SK-N-SH (cell line): ENCODE measurements around the gene RILPL2. TPM values are rescaled to one million over a fixed set of nuclear protein-coding genes. Genes with fewer than 3 reads are reported as not detected.

Experiments
- CTCF ChIA-PET: fragments of 300-600, 350-600 bp; formaldehyde crosslinking; extraction: SDS; loops from one replicate; lab custom pipeline; 2021; lab: Yijun Ruan, JAX
- POLR2A ChIA-PET: fragments of 350-600 bp; sonication (Branson Sonifier 250); formaldehyde crosslinking; extraction: SDS; loops from one replicate; lab custom pipeline; 2020; ENCODE audit warnings: antibody characterized with exemption, inconsistent platforms; lab: Yijun Ruan, JAX
- DNase-seq: peaks from one replicate; pipeline ENCODE4 v3.0.0; 2012
- H2AFZ ChIP-seq: fragments of 200-600 bp; sonication (generic); 2 replicates; pipeline ENCODE4 v1.8.1; 2016; ENCODE audit warnings: antibody characterized with exemption, mild to moderate bottlenecking, low read depth
- H3F3A ChIP-seq: fragments of 200-600 bp; sonication (generic); replicated peaks from 2 replicates; pipeline ENCODE3; 2016; ENCODE audit warnings: antibody characterized with exemption, mild to moderate bottlenecking; ENCODE audit not compliant: insufficient read depth
- H3K27ac ChIP-seq, 2 experiments: fragments of 200-500 bp in 1 of 2; fragments of 200-600 bp in 1 of 2; sonication (Bioruptor generic) in 1 of 2; sonication (generic), shearing (Covaris generic) in 1 of 2; 2 replicates each; pipeline versions ENCODE4 v1.5.1 to v1.6.1; 2014 to 2016; ENCODE audit warnings: low read depth in 2 of 2, inconsistent platforms in 1 of 2, low read length in 1 of 2, mild to moderate bottlenecking in 1 of 2, mixed read lengths in 1 of 2
- H3K27me3 ChIP-seq: fragments of 200-600 bp; sonication (generic), shearing (Covaris generic); 2 replicates; pipeline ENCODE4 v1.6.1; 2016; ENCODE audit warnings: mixed run types; ENCODE audit not compliant: insufficient read depth
- H3K36me3 ChIP-seq, 2 experiments: fragments of 200-500 bp in 1 of 2; fragments of 200-600 bp in 1 of 2; sonication (Bioruptor generic) in 1 of 2; sonication (generic) in 1 of 2; replicated peaks in 1 of 2; 2 replicates each; pipeline versions ENCODE3 to v1.5.1; 2014 to 2016; ENCODE audit warnings: low read length in 1 of 2, mild to moderate bottlenecking in 1 of 2; ENCODE audit not compliant: insufficient read depth in 2 of 2, control insufficient read depth in 1 of 2
- H3K4me1 ChIP-seq, 2 experiments: fragments of 200-500 bp in 1 of 2; fragments of 200-600 bp in 1 of 2; sonication (Bioruptor generic) in 1 of 2; sonication (generic), shearing (Covaris generic) in 1 of 2; 2 replicates each; pipeline versions ENCODE4 v1.5.1 to v1.6.1; 2014 to 2016; ENCODE audit warnings: low read depth in 1 of 2, low read length in 1 of 2, mixed run types in 1 of 2; ENCODE audit not compliant: insufficient read depth in 2 of 2, control insufficient read depth in 1 of 2
- H3K4me2 ChIP-seq: fragments of 200-600 bp; sonication (generic), shearing (Covaris generic); 2 replicates; pipeline ENCODE4 v1.6.1; 2017; ENCODE audit warnings: mixed run types
- H3K4me3 ChIP-seq, 2 experiments: fragments of 200-500 bp in 1 of 2; fragments of 200-600 bp in 1 of 2; sonication (Bioruptor generic) in 1 of 2; sonication (generic), shearing (Covaris generic) in 1 of 2; 2 replicates each; pipeline versions ENCODE4 v1.5.1 to v1.8.1; 2014 to 2016; ENCODE audit warnings: low read depth in 2 of 2, inconsistent platforms in 1 of 2, low read length in 1 of 2, mild to moderate bottlenecking in 1 of 2, mixed read lengths in 1 of 2, moderate library complexity in 1 of 2
- H3K79me2 ChIP-seq: fragments of 200-600 bp; sonication (generic); 2 replicates; pipeline ENCODE4 v1.8.1; 2017; ENCODE audit warnings: mild to moderate bottlenecking; ENCODE audit not compliant: insufficient read depth
- H3K9ac ChIP-seq: fragments of 200-600 bp; sonication (generic); 2 replicates; pipeline ENCODE4 v1.6.1; 2017; ENCODE audit warnings: mixed run types
- H3K9me2 ChIP-seq: fragments of 200-600 bp; sonication (generic); 2 replicates; pipeline ENCODE4 v1.6.1; 2017; ENCODE audit warnings: mixed run types
- H3K9me3 ChIP-seq: fragments of 200-600 bp; sonication (generic); 2 replicates; pipeline ENCODE4 v1.6.1; 2017; ENCODE audit warnings: mixed run types, mild to moderate bottlenecking, moderate library complexity
- H4K20me1 ChIP-seq: fragments of 200-600 bp; sonication (generic); 2 replicates; pipeline ENCODE4 v1.6.1; 2017; ENCODE audit warnings: mild to moderate bottlenecking, mixed run types; ENCODE audit not compliant: insufficient read depth
- CHD2 ChIP-seq: fragments of 150-350 bp; IDR thresholded peaks from 2 replicates; pipeline ENCODE4 v1.6.1; 2018; ENCODE audit warnings: low read length; ENCODE audit not compliant: partially characterized antibody
- MXI1 ChIP-seq: IDR thresholded peaks from 2 replicates; pipeline ENCODE4 v1.6.1; 2012; ENCODE audit warnings: mild to moderate bottlenecking, low read depth, low read length, improper control_type of control experiment
- NRF1 ChIP-seq: IDR thresholded peaks from 2 replicates; pipeline ENCODE4 v1.6.1; 2012; ENCODE audit warnings: low read depth, mild to moderate bottlenecking, low read length
- POLR2AphosphoS5 ChIP-seq: IDR thresholded peaks from 2 replicates; pipeline ENCODE4 v1.6.1; 2012; ENCODE audit warnings: low read depth, low read length
- SIN3A ChIP-seq: IDR thresholded peaks from 2 replicates; pipeline ENCODE4 v1.6.1; 2012; ENCODE audit warnings: low read depth, mild to moderate bottlenecking, low read length, moderate library complexity, borderline replicate concordance
- SMC3 ChIP-seq: IDR thresholded peaks from 2 replicates; pipeline ENCODE4 v1.6.1; 2012; ENCODE audit warnings: low read depth, low read length, improper control_type of control experiment
- WGBS: methylation state at CpG from one replicate; pipeline ENCODE4 v1.1.6; 2017; ENCODE audit warnings: low lambda C conversion rate; 5-methylcytosine and 5-hydroxymethylcytosine counted together
- polyA plus RNA-seq, 3 experiments: library from polyadenylated mRNA; depleted of rRNA; stranded (reverse); fragments of >200 nt; gene quantifications; 2 replicates each; pipeline ENCODE4 v1.2.3, GENCODE V29; 2012
- TF ChIP-seq, protein P1 (sequence below): IDR thresholded peaks from 2 replicates; pipeline ENCODE4 v1.4.0; 2012; ENCODE audit warnings: low read depth

RILPL2 gene
- polyA plus RNA-seq, 1 of the 3 experiments (the other 2 are of a cell fraction): 5.0 TPM

GRCh38 chr12:123389560-123390351 is 46.7 kb downstream of the RILPL2 start:
- Histone ChIP-seq H2AFZ (no peak overlapping the region), H3K9ac (peak overlapping the region; percentile 68), H3K9me2 (no peaks in the 10 kb centered on the region), H3K27ac (peak overlapping the region; percentile 15 to 29; a peak in 2 of 4 replicates), H3K36me3 (peaks cover 21 to 36% of the 10 kb centered on the region in 2 experiments), H3F3A (peaks cover 28% of the 10 kb centered on the region), H3K4me3 (peak overlapping the region; percentile 67 to 78), H3K27me3 (no peaks in the 10 kb centered on the region), H3K4me2 (peak overlapping the region; percentile 98), H3K79me2 (peaks cover 92% of the 10 kb centered on the region), H4K20me1 (peaks cover 7% of the 10 kb centered on the region), H3K9me3 (no peaks in the 10 kb centered on the region), H3K4me1 (peaks cover 10 to 17% of the 10 kb centered on the region in 2 experiments; a peak in 3 of 4 replicates)
- ChIA-PET CTCF (interaction anchor here (0.8 to 1.2 kb wide), 2 partner anchors 9 to 39 kb away, joined by 3 read pairs; no protein-coding TSS in a partner anchor), POLR2A (no interaction called here)
- TF ChIP-seq SIN3A (0 out of 2 replicates have a peak, but pooled peaks have one; percentile 24), POLR2AphosphoS5 (no peak)
- peak; percentile 77 for DNase-seq
- 17% methylated on average over 27 of the region's 66 CpGs for WGBS

DNA sequence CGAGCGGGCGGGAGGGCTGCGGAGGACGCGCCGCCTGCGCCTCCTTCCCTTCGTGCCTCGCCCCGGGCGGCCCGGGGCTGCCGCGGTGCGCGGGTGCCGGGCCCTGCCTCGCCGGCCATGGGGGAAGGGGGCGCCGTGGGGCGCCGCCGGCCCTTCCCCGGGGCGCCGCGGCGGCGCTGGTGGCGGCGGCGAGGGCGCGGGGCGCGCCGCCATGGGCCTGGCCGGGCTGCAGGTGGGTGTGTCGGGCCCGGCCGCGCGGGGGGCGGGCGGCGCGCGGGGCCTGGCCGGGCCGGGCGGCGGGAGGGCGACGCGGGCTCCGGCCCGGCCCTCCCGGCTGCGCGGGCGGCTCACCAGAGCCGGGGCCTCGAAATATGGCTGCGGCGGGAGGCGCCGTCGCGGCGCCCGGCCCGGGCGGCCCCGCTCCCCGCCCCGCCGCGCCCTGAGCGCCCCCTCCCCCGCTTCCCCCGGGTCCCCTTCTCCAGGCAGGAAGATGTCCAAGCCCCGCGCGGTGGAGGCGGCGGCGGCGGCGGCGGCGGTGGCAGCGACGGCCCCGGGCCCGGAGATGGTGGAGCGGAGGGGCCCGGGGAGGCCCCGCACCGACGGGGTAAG is 47.4 kb downstream of the RILPL2 start:
- no peaks in the 10 kb centered on the region for H3K9me2 ChIP-seq
- WGBS: no CpG with 5 or more reads among the region's 102 CpGs
- no peaks in the 10 kb centered on the region for H3K27me3 ChIP-seq
- peaks cover 10 to 17% of the 10 kb centered on the region in 2 experiments; a peak in 3 of 4 replicates for H3K4me1 ChIP-seq
- H3K36me3 ChIP-seq: peaks cover 16 to 30% of the 10 kb centered on the region in 2 experiments
- H2AFZ ChIP-seq: no peak overlapping the region
- CTCF ChIA-PET: interaction anchor here (1.0 kb wide), 1 partner anchor 23 kb away, joined by 3 read pairs; no protein-coding TSS in a partner anchor
- 0 out of 2 replicates have a peak overlapping the region, but pooled peaks have one; percentile 98 for H3K4me2 ChIP-seq
- H3K9me3 ChIP-seq: no peaks in the 10 kb centered on the region
- TF ChIP-seq NRF1 (no peak), MXI1 (no peak), CHD2 (no peak), SMC3 (no peak)
- TF ChIP-seq, protein P1, sequence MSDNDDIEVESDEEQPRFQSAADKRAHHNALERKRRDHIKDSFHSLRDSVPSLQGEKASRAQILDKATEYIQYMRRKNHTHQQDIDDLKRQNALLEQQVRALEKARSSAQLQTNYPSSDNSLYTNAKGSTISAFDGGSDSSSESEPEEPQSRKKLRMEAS: 0 out of 2 replicates have a peak, but pooled peaks have one; percentile 10
- TF ChIP-seq, all 33 proteins: peak for 1
- Histone ChIP-seq H3K9ac (peak overlapping the region; percentile 68), H3K27ac (peak overlapping the region in 1 of 2 experiments; percentile 56; a peak in 2 of 4 replicates), H3K4me3 (peak overlapping the region; percentile 67 to 78), H3F3A (peaks cover 29% of the 10 kb centered on the region), H4K20me1 (peaks cover 7% of the 10 kb centered on the region), H3K79me2 (peaks cover 90% of the 10 kb centered on the region)
- POLR2A ChIA-PET: no interaction called here
- peak; percentile 82 for DNase-seq
